H1 (cell line): ENCODE measurements around the gene RNASEL.

ENCODE experiments used
- CTCF ChIP-seq, 3 experiments: IDR thresholded peaks; 1 replicate in 2 of 3; 2 replicates in 1 of 3; pipeline versions ENCODE4 v1.5.1 to v1.6.1; 2011; ENCODE audit warnings: low read length in 3 of 3, mild to moderate bottlenecking in 3 of 3, inconsistent platforms in 2 of 3, low read depth in 1 of 3, moderate library complexity in 1 of 3; ENCODE audit not compliant: insufficient read depth in 1 of 3; ENCODE audit errors: control extremely low read depth in 1 of 3
- RFX5 ChIP-seq: IDR thresholded peaks from 2 replicates; pipeline ENCODE4 v1.6.1; 2011; ENCODE audit warnings: low read depth, low read length, improper control_type of control experiment, borderline replicate concordance

GRCh38 chr1:182631053-182631677 is 42.1 kb upstream of the RNASEL start:
- TF ChIP-seq RFX5 (no peak), CTCF (IDR thresholded peaks at IDR 0.05; ENCODE audit: control extremely low read depth in 1 of 3, insufficient read depth in 1 of 3, low read depth in 1 of 3, low read length in 3 of 3) (no peak)
